ENCODE measurements around the gene IRAK4.
A peak's percentile ranks its signal among the peaks of the same experiment; 100 is the strongest.

Gene IRAK4

DNA sequence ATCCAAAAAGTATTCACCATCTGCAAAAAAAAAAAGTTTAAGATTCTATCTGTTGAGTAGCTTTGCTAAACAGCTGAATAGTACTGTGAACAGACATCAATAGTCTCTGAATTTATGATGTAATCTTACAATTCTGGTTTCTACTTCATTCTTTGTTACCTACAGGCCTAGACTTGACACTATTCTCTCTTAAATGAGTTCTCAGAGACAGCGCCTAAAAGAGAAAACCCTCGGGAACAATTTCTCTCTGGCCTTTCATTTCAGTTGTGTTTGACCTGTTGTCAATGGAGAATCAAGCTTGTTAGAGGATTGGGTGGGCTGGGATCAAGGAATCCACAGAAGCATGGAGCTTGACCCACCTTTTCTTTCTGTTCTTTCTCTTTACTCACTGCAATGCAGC, 53.3 kb downstream of the IRAK4 start:
- no peak overlapping the region for H3K27ac ChIP-seq (ENCODE audit: low read depth, low read length, severe bottlenecking)
- 85 to 100% methylated on average over 2 of the region's 2 CpGs for WGBS, 2 experiments (ENCODE audit: insufficient coverage in 2 of 2)
- H3K36me3 ChIP-seq (ENCODE audit: control insufficient read depth, insufficient read depth, low read length) = no peaks in the 10 kb centered on the region

GRCh38 chr12:43812926-43813325, 54.2 kb downstream of the IRAK4 start:
- no peak overlapping the region for H3K4me3 ChIP-seq (ENCODE audit: extremely low read depth, insufficient read depth, low read length, poor library complexity, severe bottlenecking)
- no peaks in the 10 kb centered on the region for H3K4me1 ChIP-seq (ENCODE audit: control insufficient read depth, insufficient read depth, low read length, poor library complexity, severe bottlenecking)
- 96 to 100% methylated on average over 1 to 3 of the region's 4 CpGs for WGBS, 2 experiments (ENCODE audit: insufficient coverage in 2 of 2)
- no peaks in the 10 kb centered on the region for H3K36me3 ChIP-seq (ENCODE audit: control insufficient read depth, insufficient read depth, low read length)
- no peak overlapping the region for H3K27ac ChIP-seq (ENCODE audit: low read depth, low read length, severe bottlenecking)
- no peaks in the 10 kb centered on the region for H3K9me3 ChIP-seq (ENCODE audit: control insufficient read depth, low read length)

More for the DNA sequence above, 53.3 kb downstream of the IRAK4 start:
- H3K4me1 ChIP-seq (ENCODE audit: control insufficient read depth, insufficient read depth, low read length, poor library complexity, severe bottlenecking) = no peaks in the 10 kb centered on the region
- no peak overlapping the region for H3K4me3 ChIP-seq (ENCODE audit: extremely low read depth, insufficient read depth, low read length, poor library complexity, severe bottlenecking)
- no peaks in the 10 kb centered on the region for H3K9me3 ChIP-seq (ENCODE audit: control insufficient read depth, low read length)

DNA sequence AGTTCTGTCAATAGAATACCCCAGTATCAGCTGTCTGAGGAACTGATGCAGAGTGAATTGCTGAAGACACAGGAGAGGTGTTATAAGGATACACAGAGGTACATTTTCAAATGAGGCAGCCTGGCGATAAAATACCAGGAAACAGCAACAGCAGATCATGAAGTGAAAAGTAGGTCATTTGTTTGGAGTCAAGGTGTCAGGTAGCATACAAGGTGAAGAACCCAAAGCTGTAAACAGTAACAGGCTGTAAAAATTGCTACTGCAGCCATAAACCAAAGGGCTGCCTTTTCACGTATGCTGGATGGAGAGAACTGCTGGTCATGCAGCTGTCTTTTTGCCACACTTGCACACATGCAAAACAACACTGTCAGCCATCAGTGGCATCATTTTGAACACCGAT, 56.7 kb downstream of the IRAK4 start:
- Histone ChIP-seq H3K4me1 (ENCODE audit: control insufficient read depth, insufficient read depth, low read length, poor library complexity, severe bottlenecking) (no peaks in the 10 kb centered on the region), H3K4me3 (ENCODE audit: extremely low read depth, insufficient read depth, low read length, poor library complexity, severe bottlenecking) (no peak overlapping the region), H3K9me3 (ENCODE audit: control insufficient read depth, low read length) (no peaks in the 10 kb centered on the region), H3K27ac (ENCODE audit: low read depth, low read length, severe bottlenecking) (no peak overlapping the region), H3K36me3 (ENCODE audit: control insufficient read depth, insufficient read depth, low read length) (no peaks in the 10 kb centered on the region)
- 96 to 97% methylated on average over 3 of the region's 3 CpGs for WGBS, 2 experiments (ENCODE audit: insufficient coverage in 2 of 2)

GRCh38 chr12:43816168-43816567, 57.4 kb downstream of the IRAK4 start:
- WGBS, 2 experiments (ENCODE audit: insufficient coverage in 2 of 2) = 76 to 96% methylated on average over 1 to 2 of the region's 3 CpGs
- no peaks in the 10 kb centered on the region for H3K36me3 ChIP-seq (ENCODE audit: control insufficient read depth, insufficient read depth, low read length)
- no peak overlapping the region for H3K27ac ChIP-seq (ENCODE audit: low read depth, low read length, severe bottlenecking)

GRCh38 chr12:43824207-43824775, 65.5 kb downstream of the IRAK4 start:
- H3K9me3 ChIP-seq (ENCODE audit: control insufficient read depth, low read length) = no peaks in the 10 kb centered on the region
- WGBS, 2 experiments (ENCODE audit: insufficient coverage in 2 of 2) = 91 to 93% methylated on average over 6 to 8 of the region's 8 CpGs
- H3K4me1 ChIP-seq (ENCODE audit: control insufficient read depth, insufficient read depth, low read length, poor library complexity, severe bottlenecking) = peaks cover 3% of the 10 kb centered on the region
- H3K36me3 ChIP-seq (ENCODE audit: control insufficient read depth, insufficient read depth, low read length) = no peaks in the 10 kb centered on the region
- H3K27ac ChIP-seq (ENCODE audit: low read depth, low read length, severe bottlenecking) = no peak overlapping the region
- H3K4me3 ChIP-seq (ENCODE audit: extremely low read depth, insufficient read depth, low read length, poor library complexity, severe bottlenecking) = no peak overlapping the region

More at GRCh38 chr12:43816168-43816567, 57.4 kb downstream of the IRAK4 start:
- Histone ChIP-seq H3K4me1 (ENCODE audit: control insufficient read depth, insufficient read depth, low read length, poor library complexity, severe bottlenecking) (no peaks in the 10 kb centered on the region), H3K4me3 (ENCODE audit: extremely low read depth, insufficient read depth, low read length, poor library complexity, severe bottlenecking) (no peak overlapping the region), H3K9me3 (ENCODE audit: control insufficient read depth, low read length) (no peaks in the 10 kb centered on the region)

GRCh38 chr12:43826681-43827080, 67.9 kb downstream of the IRAK4 start:
- Histone ChIP-seq H3K36me3 (ENCODE audit: control insufficient read depth, insufficient read depth, low read length) (no peaks in the 10 kb centered on the region), H3K4me3 (ENCODE audit: extremely low read depth, insufficient read depth, low read length, poor library complexity, severe bottlenecking) (no peak overlapping the region), H3K4me1 (ENCODE audit: control insufficient read depth, insufficient read depth, low read length, poor library complexity, severe bottlenecking) (peaks cover 9% of the 10 kb centered on the region), H3K9me3 (ENCODE audit: control insufficient read depth, low read length) (no peaks in the 10 kb centered on the region), H3K27ac (ENCODE audit: low read depth, low read length, severe bottlenecking) (no peak overlapping the region)
- 80 to 83% methylated on average over 1 of the region's 3 CpGs for WGBS, 2 experiments (ENCODE audit: insufficient coverage in 2 of 2)

DNA sequence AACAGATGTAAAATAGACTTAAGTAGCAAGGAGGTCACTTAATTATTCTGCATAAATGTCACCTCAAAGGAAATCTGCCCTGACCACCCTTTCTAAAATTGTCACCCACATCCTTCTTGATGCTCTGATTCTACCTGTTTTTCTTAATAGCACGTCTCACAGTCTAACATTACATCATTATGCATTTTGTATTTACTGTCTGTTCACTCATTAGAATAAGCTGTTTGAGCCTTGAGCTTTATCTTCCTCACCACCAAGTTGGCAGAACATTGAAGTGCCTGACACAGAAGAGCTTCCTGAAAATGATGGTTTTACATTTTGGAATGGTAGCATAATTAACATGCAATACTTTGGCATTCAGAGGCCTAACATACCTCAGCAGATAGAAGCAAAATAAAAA, 68.3 kb downstream of the IRAK4 start:
- Histone ChIP-seq H3K9me3 (ENCODE audit: control insufficient read depth, low read length) (no peaks in the 10 kb centered on the region), H3K4me1 (ENCODE audit: control insufficient read depth, insufficient read depth, low read length, poor library complexity, severe bottlenecking) (peaks cover 9% of the 10 kb centered on the region), H3K4me3 (ENCODE audit: extremely low read depth, insufficient read depth, low read length, poor library complexity, severe bottlenecking) (no peak overlapping the region), H3K36me3 (ENCODE audit: control insufficient read depth, insufficient read depth, low read length) (no peaks in the 10 kb centered on the region), H3K27ac (ENCODE audit: low read depth, low read length, severe bottlenecking) (no peak overlapping the region)
- 67% methylated on average over 1 of the region's 1 CpG; no CpG with 5 or more reads in 1 of the 2 experiments for WGBS, 2 experiments (ENCODE audit: insufficient coverage in 2 of 2)

DNA sequence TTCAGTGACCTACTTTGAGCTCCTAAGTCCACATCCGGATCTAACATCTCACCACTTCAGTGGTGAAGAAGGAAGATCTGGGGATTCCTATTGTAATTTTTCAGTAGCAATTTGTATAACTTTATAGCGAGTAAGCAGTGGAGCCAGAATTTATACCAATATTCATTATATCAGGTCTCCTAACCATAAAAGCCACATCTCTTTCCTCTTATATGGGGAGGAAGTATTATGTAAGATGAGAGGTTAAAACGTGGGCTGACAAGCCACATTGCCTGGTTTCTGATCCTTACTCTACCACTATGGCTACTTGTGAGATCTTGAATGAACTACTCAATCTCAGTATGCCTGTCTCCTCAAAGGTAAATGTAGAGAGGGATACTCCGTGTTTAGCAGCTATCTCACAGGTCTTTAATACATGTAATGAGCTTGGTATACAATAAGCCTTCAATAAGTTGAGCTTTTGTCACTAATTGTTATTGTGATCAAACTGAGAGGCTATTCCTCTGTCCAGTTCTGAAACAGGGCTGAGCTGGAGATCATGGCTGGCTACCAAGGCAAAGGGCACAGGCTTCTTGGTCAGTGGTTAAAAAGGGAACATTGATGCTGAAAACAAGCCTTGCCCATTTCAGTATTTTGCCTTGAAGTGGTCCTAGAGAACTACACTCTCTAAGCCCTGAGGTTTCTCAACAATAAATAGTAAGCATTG, 73.9 kb downstream of the IRAK4 start:
- H3K4me3 ChIP-seq (ENCODE audit: extremely low read depth, insufficient read depth, low read length, poor library complexity, severe bottlenecking) = no peak overlapping the region
- no peaks in the 10 kb centered on the region for H3K36me3 ChIP-seq (ENCODE audit: control insufficient read depth, insufficient read depth, low read length)
- H3K27ac ChIP-seq (ENCODE audit: low read depth, low read length, severe bottlenecking) = no peak overlapping the region
- no peaks in the 10 kb centered on the region for H3K9me3 ChIP-seq (ENCODE audit: control insufficient read depth, low read length)
- WGBS, 2 experiments (ENCODE audit: insufficient coverage in 2 of 2) = no CpG with 5 or more reads among the region's 4 CpGs
- peaks cover 9% of the 10 kb centered on the region for H3K4me1 ChIP-seq (ENCODE audit: control insufficient read depth, insufficient read depth, low read length, poor library complexity, severe bottlenecking)

DNA sequence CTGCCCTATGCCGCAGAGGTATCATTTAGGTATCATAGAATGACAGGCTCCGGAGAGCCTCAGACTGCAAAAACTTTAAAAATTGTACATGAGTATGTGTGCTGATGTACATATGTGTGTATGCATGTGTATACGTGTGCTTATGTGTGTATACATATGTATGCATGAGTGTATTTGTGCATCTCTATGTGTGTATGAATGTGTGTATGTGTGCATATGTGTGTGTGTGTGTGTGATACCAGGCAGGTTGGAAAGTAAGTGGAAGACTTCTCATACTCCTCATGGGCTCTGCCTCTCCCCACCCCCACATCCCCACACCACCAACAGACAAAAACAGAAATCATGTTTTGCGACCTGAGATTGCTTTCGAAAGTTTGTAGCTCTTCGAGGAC, 76.5 kb downstream of the IRAK4 start:
- no peaks in the 10 kb centered on the region for H3K36me3 ChIP-seq (ENCODE audit: control insufficient read depth, insufficient read depth, low read length)
- no peak overlapping the region for H3K27ac ChIP-seq (ENCODE audit: low read depth, low read length, severe bottlenecking)
- peak overlapping the region; percentile 58 for H3K4me3 ChIP-seq (ENCODE audit: extremely low read depth, insufficient read depth, low read length, poor library complexity, severe bottlenecking)
- whole genome bisulfite sequencing, 2 experiments (ENCODE audit: insufficient coverage in 2 of 2) = 81 to 92% methylated on average over 3 to 4 of the region's 6 CpGs
- H3K9me3 ChIP-seq (ENCODE audit: control insufficient read depth, low read length) = no peaks in the 10 kb centered on the region
- no peaks in the 10 kb centered on the region for H3K4me1 ChIP-seq (ENCODE audit: control insufficient read depth, insufficient read depth, low read length, poor library complexity, severe bottlenecking)

- H3K4me1 ChIP-seq (ENCODE audit: control insufficient read depth, insufficient read depth, low read length, poor library complexity, severe bottlenecking) = no peaks in the 10 kb centered on the region
- 0% methylated on average over 74 to 75 of the region's 103 CpGs for WGBS, 2 experiments (ENCODE audit: insufficient coverage in 2 of 2)
- H3K27ac ChIP-seq (ENCODE audit: low read depth, low read length, severe bottlenecking) = no peak within 1 kb of the TSS
- no peaks in the 10 kb centered on the region for H3K36me3 ChIP-seq (ENCODE audit: control insufficient read depth, insufficient read depth, low read length)
- H3K4me3 ChIP-seq (ENCODE audit: extremely low read depth, insufficient read depth, low read length, poor library complexity, severe bottlenecking) = peak within 1 kb of the TSS; percentile 58
- no peaks in the 10 kb centered on the region for H3K9me3 ChIP-seq (ENCODE audit: control insufficient read depth, low read length)
Observed at GRCh38 chr12:43835656-43836474, 77.1 kb downstream of the IRAK4 start, which contains the start of gene TMEM117. Gene TMEM117, plus strand, starts transcription at chr12:43836081.

Data from mesodermal cell (in vitro differentiated cells).